GM19455 (cell line): ENCODE measurements around the gene ING1.
A peak's percentile ranks its signal among the peaks of the same experiment; 100 is the strongest.
"Not testable (repeated sequence)": the region's sequence is repeated elsewhere in the genome, so short reads cannot be mapped to it uniquely, and the experiment has no call there.

Source experiments
- ATAC-seq: cut with Tn5 transposase; IDR thresholded peaks from one replicate; pipeline ENCODE4 v1.9.1; 2021; ENCODE audit not compliant: unreplicated experiment

The ING1 gene

GRCh38 chr13:110714797-110715394 is 1.4 kb downstream of the ING1 start:
- ATAC-seq, result no peak

- ATAC-seq, result peak; percentile 59
Measured at GRCh38 chr13:110715395-110716246, 2.1 kb downstream of the ING1 start.

GRCh38 chr13:110716247-110716515 is 2.7 kb downstream of the ING1 start:
- ATAC-seq, result no peak

GRCh38 chr13:110719036-110719710 is 5.7 kb downstream of the ING1 start:
- no peak for ATAC-seq

- no peak for ATAC-seq
Measured at GRCh38 chr13:110722971-110723370, 9.5 kb downstream of the ING1 start.

- ATAC-seq, result no peak
Measured at GRCh38 chr13:110723598-110723997, 10.1 kb downstream of the ING1 start.

GRCh38 chr13:110726153-110726552 is 12.7 kb downstream of the ING1 start:
- ATAC-seq, result not testable (repeated sequence)

- ATAC-seq, result no peak
Measured at GRCh38 chr13:110726726-110727125, 13.2 kb downstream of the ING1 start.

GRCh38 chr13:110731072-110731471 is 17.6 kb downstream of the ING1 start:
- no peak for ATAC-seq

- no peak for ATAC-seq
Measured at GRCh38 chr13:110734561-110734960, 21.1 kb downstream of the ING1 start.

GRCh38 chr13:110737555-110737954 is 24.1 kb downstream of the ING1 start:
- ATAC-seq, result no peak

GRCh38 chr13:110743687-110744086 is 30.2 kb downstream of the ING1 start:
- ATAC-seq, result no peak

- ATAC-seq, result no peak
Measured at GRCh38 chr13:110746438-110746837, 32.9 kb downstream of the ING1 start.

- ATAC-seq, result no peak
Measured at GRCh38 chr13:110748271-110748670, 34.8 kb downstream of the ING1 start.

- ATAC-seq, result no peak
Measured at GRCh38 chr13:110756219-110756631, 42.7 kb downstream of the ING1 start.

GRCh38 chr13:110757296-110757695 is 43.8 kb downstream of the ING1 start:
- ATAC-seq, result no peak

- no peak for ATAC-seq
Measured at GRCh38 chr13:110758195-110758805, 44.8 kb downstream of the ING1 start.

GRCh38 chr13:110759710-110760109 is 46.2 kb downstream of the ING1 start:
- ATAC-seq, result no peak

- ATAC-seq, result no peak
Measured at GRCh38 chr13:110760611-110761010, 47.1 kb downstream of the ING1 start.

GRCh38 chr13:110766671-110767430 is 53.4 kb downstream of the ING1 start:
- ATAC-seq, result no peak

GRCh38 chr13:110767476-110767875 is 54.0 kb downstream of the ING1 start:
- ATAC-seq, result no peak
